ENCODE measurements around the gene CCRL2.

The CCRL2 gene

DNA sequence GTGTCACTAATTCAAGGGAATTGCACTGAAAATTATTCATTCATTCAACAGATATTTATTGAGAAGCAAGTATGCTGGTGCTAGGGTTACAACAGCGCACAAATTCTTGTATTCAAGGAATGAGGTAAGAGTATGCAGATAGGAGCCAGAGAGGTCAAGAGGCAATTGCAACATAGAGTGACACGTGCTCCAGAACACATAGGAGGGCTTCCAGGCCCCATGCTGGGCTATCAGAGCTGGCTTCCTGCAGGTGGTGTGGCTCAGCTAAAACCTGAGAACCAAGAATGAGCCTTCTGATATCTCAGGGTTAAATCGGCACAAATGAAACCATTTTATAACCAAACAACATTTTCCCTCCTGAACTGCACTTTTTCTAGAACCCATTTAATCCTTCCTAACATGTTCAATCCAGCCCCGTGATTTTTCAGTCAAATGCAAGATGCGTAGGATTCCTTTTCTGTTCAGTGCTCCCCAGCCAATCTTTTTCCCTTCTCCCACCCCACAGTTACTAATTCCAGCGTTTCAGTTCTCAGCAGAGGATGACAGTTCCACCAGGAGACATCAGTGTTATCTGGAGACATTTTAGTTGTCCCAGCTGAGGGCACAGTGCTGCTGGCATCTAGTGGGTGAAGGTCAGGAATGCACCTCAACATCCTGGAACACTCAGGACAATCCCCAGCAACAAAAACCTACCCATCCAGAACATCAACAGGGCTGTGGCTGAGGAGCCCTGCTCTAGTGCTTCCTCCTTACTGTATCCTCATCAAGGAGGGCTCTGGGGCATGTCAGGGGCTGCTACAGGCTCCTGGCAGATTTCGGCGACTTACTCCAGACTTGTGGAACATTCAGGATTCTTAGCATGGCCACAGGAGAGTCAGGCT is 13.3 kb upstream of the CCRL2 start:
- no peaks in the 10 kb centered on the region for H3K27me3 ChIP-seq
- no peaks in the 10 kb centered on the region; a peak in 1 of 22 replicates for H3K9me3 ChIP-seq (replicated peaks in 1 of 11)
- H3K4me1 ChIP-seq: peaks cover 6 to 78% (median 15%) of the 10 kb centered on the region in 10 experiments; a peak in 18 of 20 replicates
- H3K9ac ChIP-seq: 0 out of 22 replicates have a peak overlapping the region, but pooled peaks of 1 of the 11 experiments have one; percentile 6
- no peak overlapping the region; a peak in 1 of 22 replicates for H3K27ac ChIP-seq
- H3K36me3 ChIP-seq: no peaks in the 10 kb centered on the region
- peak overlapping the region in 3 of 11 experiments; percentile 76 to 94 (median 85); a peak in 5 of 22 replicates for H3K4me2 ChIP-seq
- no peak overlapping the region for H3K4me3 ChIP-seq
- no peak for TF ChIP-seq Cebpa-rat (IDR thresholded peaks at IDR 0.05)
- H4K20me1 ChIP-seq: no peaks in the 10 kb centered on the region

DNA sequence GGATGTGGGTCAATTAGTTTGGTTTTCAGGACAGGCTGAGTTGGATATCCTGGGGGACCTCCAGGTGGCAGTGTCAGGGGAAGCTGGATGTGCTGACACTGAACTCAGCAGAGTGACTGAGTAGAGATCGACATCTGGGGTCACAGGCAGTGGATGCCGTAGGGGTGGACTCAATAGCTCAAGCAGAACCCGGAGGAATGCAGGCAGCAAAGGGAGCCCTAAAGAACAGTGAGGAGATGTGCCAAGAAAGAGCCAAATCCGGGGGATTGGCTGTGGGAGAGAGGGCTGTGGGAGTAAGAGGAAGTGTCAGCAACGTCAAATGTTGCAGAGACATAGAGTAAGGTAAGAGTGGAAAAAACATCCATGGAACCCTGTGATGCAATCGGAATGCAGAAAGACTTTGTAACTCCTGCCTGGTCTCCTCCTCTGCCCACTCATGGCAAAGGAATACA is 11.8 kb upstream of the CCRL2 start:
- H3K27ac ChIP-seq: peak overlapping the region in 4 of 11 experiments; percentile 9 to 68 (median 62); a peak in 4 of 22 replicates
- no peak overlapping the region for H3K4me3 ChIP-seq
- peak overlapping the region in 3 of 11 experiments; percentile 76 to 94 (median 85); a peak in 6 of 22 replicates for H3K4me2 ChIP-seq
- no peak for TF ChIP-seq Cebpa-rat (IDR thresholded peaks at IDR 0.05)
- H3K9ac ChIP-seq: peak overlapping the region in 1 of 11 experiments; percentile 5; a peak in 1 of 22 replicates
- peaks cover 6 to 80% (median 17%) of the 10 kb centered on the region in 10 experiments; a peak in 18 of 20 replicates for H3K4me1 ChIP-seq
- H3K9me3 ChIP-seq (replicated peaks in 1 of 11): no peaks in the 10 kb centered on the region; a peak in 1 of 22 replicates
- no peaks in the 10 kb centered on the region for H4K20me1 ChIP-seq
- no peaks in the 10 kb centered on the region for H3K36me3 ChIP-seq
- H3K27me3 ChIP-seq: no peaks in the 10 kb centered on the region

DNA sequence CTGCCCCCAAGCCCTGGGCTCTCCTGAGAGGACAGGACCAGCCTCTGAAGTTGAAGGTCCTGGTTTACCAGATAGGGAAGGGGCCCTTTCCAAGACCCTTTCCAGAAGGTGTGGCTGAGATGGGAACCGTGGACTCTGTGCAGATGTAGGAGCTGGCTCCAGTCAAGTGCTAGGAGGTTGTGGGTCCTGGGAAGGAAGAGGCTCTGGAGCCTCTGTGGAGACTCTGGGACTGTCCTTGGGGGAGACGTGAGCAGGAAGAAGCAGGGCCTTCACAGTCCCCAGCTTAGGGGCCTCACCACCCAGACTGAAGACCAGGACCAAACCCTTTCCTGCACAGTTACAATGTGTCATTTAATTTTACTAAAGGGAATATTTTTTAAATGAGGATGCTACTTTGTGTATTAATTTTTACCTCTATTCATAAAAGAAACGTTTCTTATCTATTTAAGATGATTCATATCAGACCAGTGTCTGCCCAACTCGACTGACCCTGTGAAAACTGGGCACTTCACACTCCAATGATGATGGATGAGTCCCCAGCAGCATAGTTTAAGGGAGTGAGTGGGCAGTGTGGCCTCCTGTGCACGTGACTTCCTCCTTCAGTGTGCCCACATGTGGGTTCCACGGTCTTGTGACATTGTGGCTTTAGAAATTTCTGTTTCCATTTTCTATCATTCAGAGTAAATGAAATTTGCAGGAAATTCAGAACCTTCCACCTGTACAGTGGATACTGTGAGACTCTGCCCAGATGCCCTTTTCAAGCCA is 11.1 kb upstream of the CCRL2 start:
- Histone ChIP-seq H3K9ac (peak overlapping the region in 3 of 11 experiments; percentile 5 to 57 (median 17); a peak in 3 of 22 replicates), H3K27me3 (no peaks in the 10 kb centered on the region), H3K4me2 (peak overlapping the region; percentile 12 to 94 (median 49); a peak in 21 of 22 replicates), H4K20me1 (no peaks in the 10 kb centered on the region), H3K27ac (peak overlapping the region in 8 of 11 experiments; percentile 9 to 71 (median 38); a peak in 11 of 22 replicates), H3K36me3 (no peaks in the 10 kb centered on the region), H3K9me3 (replicated peaks in 1 of 11) (no peaks in the 10 kb centered on the region; a peak in 1 of 22 replicates), H3K4me3 (no peak overlapping the region), H3K4me1 (peaks cover 6 to 87% (median 17%) of the 10 kb centered on the region in 10 experiments; a peak in 18 of 20 replicates)
- no peak for TF ChIP-seq Cebpa-rat (IDR thresholded peaks at IDR 0.05)

DNA sequence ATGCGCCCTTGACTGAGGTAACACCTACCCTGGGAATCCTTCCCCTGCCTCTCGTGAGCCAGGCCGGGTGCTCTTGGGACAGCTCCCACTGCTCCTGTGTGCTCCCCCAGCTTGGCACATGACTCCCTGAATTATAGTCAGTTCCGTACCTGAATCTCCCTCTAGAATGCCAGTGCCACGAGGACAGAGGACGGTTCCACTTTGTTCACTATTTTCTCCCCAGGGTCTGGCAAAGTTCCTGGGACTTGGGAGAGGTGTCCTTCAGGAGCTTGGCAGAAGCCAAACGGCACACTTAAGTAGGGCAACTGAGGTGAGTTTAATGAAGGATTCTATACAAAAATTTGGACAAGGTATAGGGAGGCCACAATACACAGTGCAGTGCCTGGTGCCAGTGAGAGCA is 9.9 kb upstream of the CCRL2 start:
- Histone ChIP-seq H3K27me3 (no peaks in the 10 kb centered on the region), H3K9ac (peak overlapping the region in 1 of 11 experiments; percentile 17; a peak in 1 of 22 replicates), H3K4me2 (peak overlapping the region in 4 of 11 experiments; percentile 67 to 94 (median 80); a peak in 7 of 22 replicates), H3K4me3 (no peak overlapping the region), H4K20me1 (no peaks in the 10 kb centered on the region), H3K4me1 (peaks cover 6 to 86% (median 17%) of the 10 kb centered on the region in 10 experiments; a peak in 18 of 20 replicates), H3K27ac (peak overlapping the region in 4 of 11 experiments; percentile 25 to 71 (median 66); a peak in 6 of 22 replicates), H3K36me3 (no peaks in the 10 kb centered on the region), H3K9me3 (replicated peaks in 1 of 11) (no peaks in the 10 kb centered on the region; a peak in 1 of 22 replicates)
- TF ChIP-seq Cebpa-rat (IDR thresholded peaks at IDR 0.05): no peak

DNA sequence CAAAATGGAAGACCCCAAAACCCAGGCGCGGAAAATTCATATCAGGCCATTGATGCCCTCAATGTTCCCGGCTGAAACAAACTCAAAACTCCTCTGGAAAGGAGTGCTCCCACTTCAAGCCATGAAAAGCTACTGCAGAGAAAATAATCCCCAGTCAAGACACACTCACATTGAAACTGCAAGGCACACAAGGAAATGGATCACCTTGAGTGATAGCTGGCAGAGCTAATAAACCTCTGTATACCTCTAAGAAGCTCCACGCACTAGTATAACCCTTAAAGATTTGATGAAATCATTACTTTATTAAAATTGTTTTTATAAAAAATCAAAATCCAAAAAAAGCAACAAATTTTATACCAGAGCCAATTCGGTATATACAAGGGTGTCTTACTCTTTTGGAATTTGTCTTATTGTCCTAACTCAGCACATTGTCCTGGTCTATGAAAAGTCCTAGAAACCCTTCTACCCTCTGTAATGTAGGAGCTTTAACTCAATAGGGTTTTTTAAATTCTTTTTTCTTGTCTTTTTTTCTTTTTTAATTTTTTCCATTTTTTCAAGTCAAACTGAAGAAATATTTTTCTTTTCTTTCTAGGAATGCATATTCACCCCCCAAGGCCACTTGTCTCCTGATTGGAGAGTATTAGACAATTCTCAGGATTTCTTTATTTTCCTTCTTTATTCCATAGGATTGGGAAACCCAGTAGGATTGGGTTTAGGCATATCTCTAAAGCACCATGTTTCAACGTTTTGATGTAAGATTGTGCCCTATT is 8.7 kb upstream of the CCRL2 start:
- peaks cover 6 to 85% (median 17%) of the 10 kb centered on the region in 10 experiments; a peak in 18 of 20 replicates for H3K4me1 ChIP-seq
- H3K27ac ChIP-seq: no peak overlapping the region; a peak in 1 of 22 replicates
- H3K27me3 ChIP-seq: no peaks in the 10 kb centered on the region
- TF ChIP-seq Cebpa-rat (IDR thresholded peaks at IDR 0.05): no peak
- H3K4me3 ChIP-seq: no peak overlapping the region
- H3K9me3 ChIP-seq (replicated peaks in 1 of 11): peaks cover 0 to 8% (median 0%) of the 10 kb centered on the region in 11 experiments; a peak in 4 of 22 replicates
- no peaks in the 10 kb centered on the region for H3K36me3 ChIP-seq
- H3K9ac ChIP-seq: no peak overlapping the region
- no peaks in the 10 kb centered on the region for H4K20me1 ChIP-seq
- H3K4me2 ChIP-seq: peak overlapping the region in 3 of 11 experiments; percentile 56 to 85 (median 58); a peak in 5 of 22 replicates

DNA sequence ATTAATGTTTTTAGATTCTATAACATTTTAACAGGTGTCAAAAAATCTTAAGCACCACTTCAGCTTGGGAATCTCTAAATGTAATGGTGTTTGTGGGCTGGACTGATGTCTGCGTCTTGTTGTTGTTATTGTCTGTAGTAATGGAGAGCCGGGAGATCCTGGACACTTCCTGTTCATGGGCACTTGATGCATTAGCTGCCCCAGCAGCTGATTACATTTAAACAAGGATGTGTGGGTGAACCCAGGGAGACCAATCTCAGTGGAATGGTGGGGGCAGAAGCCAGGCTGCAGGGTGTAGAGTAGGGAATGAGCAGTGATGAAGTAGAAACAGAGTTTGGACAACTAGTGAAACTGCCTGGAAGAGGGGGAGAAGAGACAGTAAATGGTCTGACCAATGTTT is 8.0 kb upstream of the CCRL2 start:
- Histone ChIP-seq H3K27ac (peak overlapping the region in 2 of 11 experiments; percentile 8 to 16; a peak in 3 of 22 replicates), H3K36me3 (no peaks in the 10 kb centered on the region), H3K27me3 (no peaks in the 10 kb centered on the region), H3K4me3 (no peak overlapping the region), H3K9me3 (replicated peaks in 1 of 11) (peaks cover 0 to 10% (median 0%) of the 10 kb centered on the region in 11 experiments; a peak in 4 of 22 replicates), H3K4me1 (peaks cover 6 to 85% (median 15%) of the 10 kb centered on the region in 10 experiments; a peak in 18 of 20 replicates), H3K4me2 (peak overlapping the region in 4 of 11 experiments; percentile 1 to 85 (median 57); a peak in 6 of 22 replicates), H3K9ac (no peak overlapping the region), H4K20me1 (no peaks in the 10 kb centered on the region)
- no peak for TF ChIP-seq Cebpa-rat (IDR thresholded peaks at IDR 0.05)

DNA sequence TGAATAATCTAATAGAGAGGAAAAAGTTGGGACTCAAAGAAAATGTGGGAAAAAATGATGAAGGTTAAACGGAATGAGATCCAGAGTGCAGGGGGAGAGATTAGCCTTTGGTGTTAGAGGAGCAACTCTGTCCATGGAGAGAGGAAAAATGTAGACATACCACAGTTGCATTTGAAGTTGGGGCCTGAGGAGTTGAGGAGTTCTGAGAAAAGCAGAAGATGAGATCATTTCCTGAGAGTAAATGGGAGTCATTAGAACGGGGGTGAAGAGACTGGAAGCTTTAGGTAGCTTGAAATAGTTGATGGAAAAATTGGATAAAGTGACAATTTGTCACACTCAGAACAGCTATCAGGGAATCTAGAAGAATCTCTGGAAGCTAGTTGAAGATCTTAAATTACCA is 7.5 kb upstream of the CCRL2 start:
- H3K27ac ChIP-seq: peak overlapping the region in 2 of 11 experiments; percentile 8 to 44; a peak in 3 of 22 replicates
- no peak overlapping the region for H3K4me3 ChIP-seq
- no peaks in the 10 kb centered on the region for H3K27me3 ChIP-seq
- H3K4me2 ChIP-seq: peak overlapping the region in 4 of 11 experiments; percentile 1 to 85 (median 57); a peak in 6 of 22 replicates
- H3K9me3 ChIP-seq (replicated peaks in 1 of 11): peaks cover 0 to 10% (median 0%) of the 10 kb centered on the region in 11 experiments; a peak in 4 of 22 replicates
- H3K36me3 ChIP-seq: no peaks in the 10 kb centered on the region
- no peak for TF ChIP-seq Cebpa-rat (IDR thresholded peaks at IDR 0.05)
- no peaks in the 10 kb centered on the region for H4K20me1 ChIP-seq
- H3K4me1 ChIP-seq: peaks cover 6 to 85% (median 14%) of the 10 kb centered on the region in 10 experiments; a peak in 18 of 20 replicates
- no peak overlapping the region for H3K9ac ChIP-seq

All from BLaER1 treated with 17β-estradiol and CSF1 and Interleukin-3, amounts not matched to agents 10 nM and 100 nM (cell line).